ENCODE results near the gene ZNF597.

Gene ZNF597

DNA sequence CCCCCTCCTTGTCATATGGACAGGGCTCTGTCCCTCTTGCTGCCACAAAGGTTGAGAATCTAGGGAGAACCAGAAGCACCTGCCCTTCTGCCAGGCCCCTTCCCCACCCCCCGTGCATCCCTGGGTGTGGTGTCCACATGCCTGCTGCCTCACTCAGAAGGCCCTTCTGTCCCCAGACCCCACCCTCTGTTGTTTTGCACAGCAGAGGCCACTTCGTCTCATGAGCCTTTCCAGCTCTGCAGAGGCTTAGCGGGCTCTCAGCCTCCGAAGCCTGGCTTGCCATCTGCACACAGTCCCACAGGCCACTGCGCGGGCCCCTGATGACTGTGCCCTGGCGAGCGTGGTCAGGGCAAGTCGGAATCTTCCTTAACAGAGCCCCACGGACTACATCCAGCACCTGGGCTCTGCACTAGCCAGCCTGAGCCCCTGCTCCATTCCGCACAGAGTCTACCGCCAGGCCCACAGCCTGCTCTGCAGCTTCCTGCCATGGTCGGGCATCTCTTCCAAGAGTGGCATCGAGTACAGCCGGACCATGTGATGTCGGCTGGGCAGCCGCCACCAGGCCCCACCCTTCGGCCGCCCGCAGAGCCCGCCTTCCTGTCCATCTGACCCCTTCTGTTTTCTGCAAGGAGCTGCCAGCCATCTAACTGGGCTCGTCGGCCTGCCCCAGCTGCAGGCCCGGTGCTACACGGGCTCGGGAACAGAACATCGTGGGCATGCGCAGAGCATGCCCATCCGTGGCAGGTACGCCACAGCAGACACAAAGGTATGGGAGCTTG, 41.2 kb upstream of the ZNF597 start:
- H3K4me2 ChIP-seq (ENCODE audit: low read length), result no peak overlapping the region
- no peak overlapping the region for H2AFZ ChIP-seq
- no peaks in the 10 kb centered on the region for H3K27me3 ChIP-seq (ENCODE audit: control insufficient read depth, insufficient read depth, low read length)
- no peak overlapping the region for H3K9ac ChIP-seq
- H3K4me1 ChIP-seq, result no peaks in the 10 kb centered on the region
- no peak for TF ChIP-seq CTCF (IDR thresholded peaks at IDR 0.05)
- peaks cover 12% of the 10 kb centered on the region for H3K79me2 ChIP-seq
- no peak overlapping the region for H3K4me3 ChIP-seq (ENCODE audit: low read depth, low read length)
- no peak overlapping the region for H3K27ac ChIP-seq
- H3K9me3 ChIP-seq (ENCODE audit: control insufficient read depth, low read length), result no peaks in the 10 kb centered on the region
- no peaks in the 10 kb centered on the region for H3K36me3 ChIP-seq (ENCODE audit: control insufficient read depth, insufficient read depth, low read length)

DNA sequence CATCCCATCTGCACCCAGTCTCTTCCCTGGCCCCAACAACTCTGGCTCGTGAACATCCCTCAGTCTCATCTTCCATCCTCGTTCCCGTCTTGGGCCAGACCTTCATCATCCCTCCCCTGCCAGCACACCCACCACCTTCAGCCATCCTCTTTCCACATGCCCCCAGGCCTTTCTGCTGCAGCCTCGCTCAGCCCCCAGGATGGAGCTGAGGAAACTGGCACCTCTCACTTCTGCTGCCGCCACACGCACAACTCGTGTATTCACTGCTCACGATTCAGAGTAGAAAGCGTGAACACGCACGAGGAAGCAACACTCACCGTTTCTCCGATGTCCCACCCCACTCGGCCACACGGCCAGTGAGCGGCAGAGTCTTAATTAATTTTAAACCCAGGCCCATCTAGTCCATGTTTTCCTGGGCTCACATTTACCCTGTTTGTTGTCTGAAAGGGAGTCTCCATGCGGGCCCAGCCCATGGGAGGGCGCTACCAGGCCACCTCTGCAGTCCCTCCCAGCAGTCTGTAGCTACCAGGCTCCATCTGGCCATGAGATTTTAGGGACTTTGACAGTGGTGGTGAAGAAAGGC, 39.4 kb upstream of the ZNF597 start:
- H3K9ac ChIP-seq, result no peak overlapping the region
- no peaks in the 10 kb centered on the region for H3K4me1 ChIP-seq
- no peaks in the 10 kb centered on the region for H3K9me3 ChIP-seq (ENCODE audit: control insufficient read depth, low read length)
- H3K36me3 ChIP-seq (ENCODE audit: control insufficient read depth, insufficient read depth, low read length), result no peaks in the 10 kb centered on the region
- H2AFZ ChIP-seq, result no peak overlapping the region
- H3K27ac ChIP-seq, result no peak overlapping the region
- H3K79me2 ChIP-seq, result peaks cover 16% of the 10 kb centered on the region
- H3K4me3 ChIP-seq (ENCODE audit: low read depth, low read length), result no peak overlapping the region
- no peak overlapping the region for H3K4me2 ChIP-seq (ENCODE audit: low read length)
- no peak for TF ChIP-seq CTCF (IDR thresholded peaks at IDR 0.05)
- H3K27me3 ChIP-seq (ENCODE audit: control insufficient read depth, insufficient read depth, low read length), result no peaks in the 10 kb centered on the region

DNA sequence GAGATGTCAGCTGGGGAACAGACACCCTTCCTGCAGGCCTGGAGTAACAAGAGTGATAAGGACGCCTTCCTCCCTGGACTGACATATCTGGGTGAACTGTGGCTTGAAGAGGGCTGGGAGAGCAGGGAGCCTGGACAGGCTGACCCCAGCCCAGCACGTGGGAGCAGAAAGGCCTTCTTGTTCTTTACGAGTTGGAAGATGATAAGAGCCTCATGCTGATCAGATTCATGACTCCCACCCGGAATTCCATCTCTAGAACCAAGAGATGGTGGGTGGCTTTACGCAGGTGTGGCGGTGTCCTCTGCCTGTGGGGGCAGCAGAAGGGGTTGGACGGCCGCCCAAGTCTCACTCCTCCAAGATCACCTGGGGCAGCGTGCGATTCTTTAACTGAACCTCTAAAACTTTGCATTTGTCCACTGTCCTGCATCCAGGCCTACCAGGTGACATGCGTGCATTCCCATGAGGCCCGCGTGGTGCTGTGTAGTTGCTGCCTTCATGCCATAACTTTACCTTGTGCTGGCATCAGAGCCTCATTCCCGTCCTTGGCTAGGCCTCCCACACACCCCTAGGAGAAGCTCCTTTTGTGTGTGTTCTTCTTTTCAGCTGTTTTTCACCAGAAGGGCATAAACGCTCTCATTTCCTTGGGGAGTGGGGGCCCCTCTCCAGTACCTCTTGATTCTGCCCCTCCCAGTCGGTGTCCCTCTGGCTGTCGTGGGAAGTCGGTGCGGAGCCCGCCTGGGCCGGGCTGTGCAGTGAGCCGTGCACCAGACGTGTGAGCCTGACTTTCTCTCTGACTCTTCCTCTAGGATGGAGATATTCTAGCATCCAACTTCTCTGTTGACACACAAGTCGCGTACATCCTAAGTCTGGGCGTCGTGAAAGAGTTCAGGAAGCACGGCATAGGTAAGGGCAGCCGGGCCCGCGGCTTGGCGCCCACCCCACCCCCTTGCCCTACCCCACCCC, 38.7 kb upstream of the ZNF597 start:
- no peaks in the 10 kb centered on the region for H3K4me1 ChIP-seq
- no peak overlapping the region for H3K4me2 ChIP-seq (ENCODE audit: low read length)
- no peak overlapping the region for H3K9ac ChIP-seq
- TF ChIP-seq CTCF (IDR thresholded peaks at IDR 0.05), result no peak
- no peak overlapping the region for H3K4me3 ChIP-seq (ENCODE audit: low read depth, low read length)
- no peaks in the 10 kb centered on the region for H3K9me3 ChIP-seq (ENCODE audit: control insufficient read depth, low read length)
- no peak overlapping the region for H3K27ac ChIP-seq
- H3K27me3 ChIP-seq (ENCODE audit: control insufficient read depth, insufficient read depth, low read length), result no peaks in the 10 kb centered on the region
- H2AFZ ChIP-seq, result no peak overlapping the region
- no peaks in the 10 kb centered on the region for H3K36me3 ChIP-seq (ENCODE audit: control insufficient read depth, insufficient read depth, low read length)
- peaks cover 20% of the 10 kb centered on the region for H3K79me2 ChIP-seq

GRCh38 chr16:3480901-3481695, 37.8 kb upstream of the ZNF597 start:
- H3K9ac ChIP-seq, result no peak overlapping the region
- no peaks in the 10 kb centered on the region for H3K36me3 ChIP-seq (ENCODE audit: control insufficient read depth, insufficient read depth, low read length)
- H3K4me1 ChIP-seq, result no peaks in the 10 kb centered on the region
- H2AFZ ChIP-seq, result no peak overlapping the region
- no peaks in the 10 kb centered on the region for H3K27me3 ChIP-seq (ENCODE audit: control insufficient read depth, insufficient read depth, low read length)
- no peak overlapping the region for H3K27ac ChIP-seq
- no peak for TF ChIP-seq CTCF (IDR thresholded peaks at IDR 0.05)
- peaks cover 23% of the 10 kb centered on the region for H3K79me2 ChIP-seq
- no peak overlapping the region for H3K4me2 ChIP-seq (ENCODE audit: low read length)
- no peak overlapping the region for H3K4me3 ChIP-seq (ENCODE audit: low read depth, low read length)
- no peaks in the 10 kb centered on the region for H3K9me3 ChIP-seq (ENCODE audit: control insufficient read depth, low read length)

Measured in parathyroid adenoma (tissue), 2 donors.